Aorta (tissue), 5 donors: Measurements from ENCODE around the gene CALY. TPM values are rescaled to one million over a fixed set of nuclear protein-coding genes. Genes with fewer than 3 reads are reported as not detected.

Source experiments
- ATAC-seq: fragments of 200-7000 bp; cut with Tn5 transposase; one replicate; pipeline ENCODE4 v1.9.1; 2022; ENCODE audit warnings: moderate library complexity; ENCODE audit not compliant: low FRiP score
- DNase-seq, 2 donors: peaks; one replicate each; pipeline ENCODE4 v3.0.0-alpha.2; 2020
- H3K27ac ChIP-seq, 2 donors: one replicate each; pipeline ENCODE4 v1.5.1; 2013; ENCODE audit warnings: low read length in 2 of 2, mild to moderate bottlenecking in 2 of 2, moderate library complexity in 2 of 2, control low read depth in 1 of 2, inconsistent platforms in 1 of 2, low read depth in 1 of 2
- H3K27me3 ChIP-seq, 2 donors: one replicate each; pipeline ENCODE4 v1.6.1; 2013; ENCODE audit warnings: control low read depth in 1 of 2, low read length in 1 of 2, mild to moderate bottlenecking in 1 of 2, moderate library complexity in 1 of 2; ENCODE audit not compliant: insufficient read depth in 2 of 2, control insufficient read depth in 1 of 2
- H3K36me3 ChIP-seq, 2 donors: one replicate each; pipeline ENCODE4 v1.6.1; 2013; ENCODE audit warnings: control low read depth in 1 of 2, low read length in 1 of 2, mild to moderate bottlenecking in 1 of 2; ENCODE audit not compliant: insufficient read depth in 2 of 2, control insufficient read depth in 1 of 2
- H3K4me1 ChIP-seq, 2 donors: one replicate each; pipeline ENCODE4 v1.6.1; 2013; ENCODE audit warnings: low read length in 2 of 2, control low read depth in 1 of 2, mild to moderate bottlenecking in 1 of 2, moderate library complexity in 1 of 2; ENCODE audit not compliant: insufficient read depth in 2 of 2, control insufficient read depth in 1 of 2
- H3K4me3 ChIP-seq, 2 donors: one replicate each; pipeline ENCODE4 v1.5.1; 2013; ENCODE audit warnings: low read length in 2 of 2, control low read depth in 1 of 2, mild to moderate bottlenecking in 1 of 2
- H3K9me3 ChIP-seq: one replicate; pipeline ENCODE4 v1.6.1; 2013; ENCODE audit warnings: mild to moderate bottlenecking, low read length; ENCODE audit not compliant: control insufficient read depth
- WGBS, 2 donors: extraction: QIAGEN DNeasy Blood & Tissue Kit; methylation state at CpG; one replicate each; pipeline ENCODE4 v1.1.7; 2013; 5-methylcytosine and 5-hydroxymethylcytosine counted together
- intact Hi-C, 2 donors: fragments of 100-400 bp; cut with DNase I; formaldehyde crosslinking; loops; one replicate each; pipeline versions ENCODE4 v1.14.2 to v1.15.0; 2022
- microRNA-seq, 2 donors: library from miRNA; unstranded; fragments of <30 nt; microRNA quantifications; one replicate each; pipeline ENCODE4 v1.2.0, GENCODE V29; 2020
- polyA plus RNA-seq, 2 donors: library from polyadenylated mRNA; stranded (reverse); fragments of 200-250 nt; gene quantifications; one replicate each; pipeline ENCODE4 v1.2.3, GENCODE V29; 2013
- total RNA-seq, 2 donors: library from RNA; stranded (reverse); fragmentation: NEBNext Ultra II Directional; extraction: Animal tissue kit (Norgen Biotek cat#: 25700); gene quantifications; one replicate each; pipeline ENCODE4 v1.2.1, GENCODE V29; 2021
- donor health status: healthy with polysubstance abuse.
- donor health status: Bipolar disorder and iron deficiency.
- donor health status: DM: no; HTN: no; CAD: no.
- donor health status: DM: no; HTN: no; CAD: no.
- donor health status: DM: yes; HTN: yes; CAD: no.

CALY gene
- total and polyA plus RNA-seq, 4 donors, result not detected

DNA sequence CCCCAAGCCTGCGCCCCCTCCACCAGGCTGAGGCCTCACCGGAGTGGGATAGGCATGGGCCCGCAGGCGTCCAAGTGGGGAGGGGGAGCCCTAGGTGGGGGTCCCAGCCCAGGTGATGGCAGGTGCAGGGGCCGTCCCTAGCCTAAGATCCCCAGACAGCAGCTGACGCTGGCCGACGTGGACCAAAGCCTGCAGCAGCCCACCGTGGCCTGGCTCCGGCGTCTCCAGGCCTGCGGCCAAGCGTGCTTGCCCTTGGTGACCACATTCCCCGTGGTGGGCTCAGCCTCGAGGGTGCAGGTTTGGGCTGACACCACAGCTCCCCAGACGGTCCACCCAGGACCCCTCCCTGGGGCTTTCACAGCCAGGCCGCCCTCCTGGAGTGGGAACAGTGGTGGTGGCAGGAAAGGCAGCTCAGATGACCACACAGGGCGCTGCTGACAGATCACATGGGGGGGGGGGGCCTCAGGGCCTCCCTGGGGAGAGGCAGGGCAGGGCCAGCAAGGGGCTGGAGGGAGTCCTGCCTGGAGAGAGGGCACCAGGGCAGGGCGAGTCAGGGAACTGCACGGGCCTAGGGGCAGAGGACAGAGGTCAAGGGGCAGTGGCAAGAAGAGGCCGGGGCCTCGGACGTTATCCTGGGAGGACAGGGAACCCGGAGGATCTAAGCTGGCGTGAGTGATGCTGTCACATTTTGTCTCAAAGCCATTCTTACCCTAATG, 59.3 kb downstream of the CALY start:
- H3K27me3 ChIP-seq, result no peaks in the 10 kb centered on the region
- DNase-seq, result peak in 1 of 2 donors; percentile 53
- no peak overlapping the region for H3K27ac ChIP-seq
- intact Hi-C loops, result no loop called here
- no peaks in the 10 kb centered on the region for H3K4me1 ChIP-seq
- H3K9me3 ChIP-seq, result no peaks in the 10 kb centered on the region
- 62 to 66% methylated on average over 20 to 25 of the region's 25 CpGs for WGBS, 2 donors
- ATAC-seq, result no peak
- H3K4me3 ChIP-seq, result no peak overlapping the region
- H3K36me3 ChIP-seq, result peaks cover 0 to 6% of the 10 kb centered on the region in 2 donors

DNA sequence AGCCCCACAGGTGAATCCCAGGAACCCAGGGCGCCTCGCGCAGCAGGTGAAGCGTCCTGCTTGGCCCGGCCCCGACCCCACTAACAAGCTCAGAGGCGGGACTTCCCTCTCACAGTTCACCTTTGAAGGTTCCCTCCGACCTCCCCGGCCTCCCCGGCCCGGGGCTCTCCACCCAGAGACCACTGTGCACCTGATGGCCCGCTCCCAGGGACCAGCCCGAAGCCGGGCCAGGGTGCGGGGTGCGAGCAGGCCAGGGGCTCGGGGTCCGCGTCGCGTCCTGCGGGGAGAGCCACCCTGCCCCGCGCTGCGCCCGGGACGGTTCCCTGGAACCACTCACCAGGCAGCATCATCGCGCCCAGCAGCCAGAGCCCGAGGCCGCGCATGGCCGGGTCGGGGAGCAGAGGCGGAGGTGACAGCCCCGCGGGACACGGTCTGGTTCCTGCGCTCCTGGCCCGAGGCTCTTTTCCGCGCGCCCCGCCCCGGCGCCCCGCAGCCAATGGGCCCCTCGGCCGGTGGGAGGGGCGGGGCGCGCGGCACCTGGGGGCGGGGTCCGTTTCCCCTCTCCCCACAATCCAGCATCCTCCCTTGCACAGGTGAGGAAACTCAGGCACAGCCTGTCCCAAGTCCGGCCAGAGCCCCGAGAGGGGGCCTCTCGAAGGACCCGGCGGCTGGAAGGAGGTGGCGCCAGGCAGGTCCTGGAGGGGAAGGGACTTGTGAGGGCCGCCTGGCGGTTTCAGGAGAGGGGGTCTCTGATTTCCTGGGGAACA, 60.1 kb downstream of the CALY start, which contains the start of gene ADAM8:
Gene ADAM8 (minus strand): TSS at position 434 of the 767 bp plus-strand sequence. CDS start 51 bp downstream, at position 383.
- no peaks in the 10 kb centered on the region for H3K4me1 ChIP-seq
- no peak within 1 kb of the TSS for H3K27ac ChIP-seq
- DNase-seq (peak in 1 of 2 donors; percentile 59), ATAC-seq (no peak)
- no peaks in the 10 kb centered on the region for H3K27me3 ChIP-seq
- intact Hi-C loops, result no loop called here
- no peak within 1 kb of the TSS for H3K4me3 ChIP-seq
- 6% methylated on average over 47 to 63 of the region's 63 CpGs for WGBS, 2 donors
- peaks cover 0 to 3% of the 10 kb centered on the region in 2 donors for H3K36me3 ChIP-seq
- H3K9me3 ChIP-seq, result no peaks in the 10 kb centered on the region

DNA sequence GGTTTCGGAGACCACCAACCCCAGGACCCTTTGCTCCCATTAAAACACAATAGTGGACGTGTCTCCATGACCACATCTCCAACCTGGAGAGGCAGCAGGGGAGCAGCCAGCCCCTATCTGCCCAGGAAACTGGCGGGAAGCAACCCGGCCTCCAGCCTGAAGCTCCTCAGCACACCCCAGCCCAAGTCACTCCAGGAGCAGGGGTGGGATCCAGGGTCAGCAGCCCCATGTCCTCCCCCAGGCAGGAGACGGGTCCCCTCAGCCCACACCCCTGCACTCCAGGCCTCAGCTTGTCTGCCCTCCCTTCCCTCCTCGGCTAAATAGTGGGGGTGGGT, 60.6 kb downstream of the CALY start:
- H3K4me3 ChIP-seq, result no peak overlapping the region
- intact Hi-C loops, result no loop called here
- WGBS, 2 donors, result 36 to 45% methylated on average over 6 of the region's 6 CpGs
- H3K27ac ChIP-seq, result no peak overlapping the region
- no peak for DNase-seq
- no peaks in the 10 kb centered on the region for H3K4me1 ChIP-seq
- no peaks in the 10 kb centered on the region for H3K9me3 ChIP-seq
- no peaks in the 10 kb centered on the region for H3K27me3 ChIP-seq
- ATAC-seq, result no peak
- peaks cover 0 to 3% of the 10 kb centered on the region in 2 donors for H3K36me3 ChIP-seq

DNA sequence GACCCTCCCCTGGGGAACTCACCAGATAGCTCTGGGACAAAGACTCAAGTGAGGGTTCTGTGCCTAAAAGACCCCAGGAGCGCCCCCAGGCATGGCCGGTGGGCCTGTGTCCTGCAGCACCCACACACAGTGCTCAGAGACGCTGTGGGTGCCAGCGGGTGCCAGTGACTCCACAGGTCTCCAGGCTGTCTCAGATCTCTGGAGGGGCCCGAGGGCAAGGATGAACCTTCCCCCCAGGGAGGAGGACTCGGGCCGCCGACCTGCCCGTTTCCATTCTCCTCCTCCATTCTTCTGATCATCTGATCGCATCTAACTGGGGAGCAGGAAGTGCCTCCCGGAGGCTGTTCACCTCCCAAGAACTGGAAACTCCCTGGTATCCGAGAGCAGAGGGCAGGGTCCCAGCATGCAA, 61.0 kb downstream of the CALY start:
- 41 to 45% methylated on average over 12 of the region's 12 CpGs for WGBS, 2 donors
- Histone ChIP-seq H3K27me3 (no peaks in the 10 kb centered on the region), H3K36me3 (peaks cover 0 to 3% of the 10 kb centered on the region in 2 donors), H3K4me1 (no peaks in the 10 kb centered on the region), H3K27ac (no peak overlapping the region), H3K9me3 (no peaks in the 10 kb centered on the region), H3K4me3 (no peak overlapping the region)
- intact Hi-C loops, result no loop called here
- no peak for DNase-seq
- no peak for ATAC-seq

DNA sequence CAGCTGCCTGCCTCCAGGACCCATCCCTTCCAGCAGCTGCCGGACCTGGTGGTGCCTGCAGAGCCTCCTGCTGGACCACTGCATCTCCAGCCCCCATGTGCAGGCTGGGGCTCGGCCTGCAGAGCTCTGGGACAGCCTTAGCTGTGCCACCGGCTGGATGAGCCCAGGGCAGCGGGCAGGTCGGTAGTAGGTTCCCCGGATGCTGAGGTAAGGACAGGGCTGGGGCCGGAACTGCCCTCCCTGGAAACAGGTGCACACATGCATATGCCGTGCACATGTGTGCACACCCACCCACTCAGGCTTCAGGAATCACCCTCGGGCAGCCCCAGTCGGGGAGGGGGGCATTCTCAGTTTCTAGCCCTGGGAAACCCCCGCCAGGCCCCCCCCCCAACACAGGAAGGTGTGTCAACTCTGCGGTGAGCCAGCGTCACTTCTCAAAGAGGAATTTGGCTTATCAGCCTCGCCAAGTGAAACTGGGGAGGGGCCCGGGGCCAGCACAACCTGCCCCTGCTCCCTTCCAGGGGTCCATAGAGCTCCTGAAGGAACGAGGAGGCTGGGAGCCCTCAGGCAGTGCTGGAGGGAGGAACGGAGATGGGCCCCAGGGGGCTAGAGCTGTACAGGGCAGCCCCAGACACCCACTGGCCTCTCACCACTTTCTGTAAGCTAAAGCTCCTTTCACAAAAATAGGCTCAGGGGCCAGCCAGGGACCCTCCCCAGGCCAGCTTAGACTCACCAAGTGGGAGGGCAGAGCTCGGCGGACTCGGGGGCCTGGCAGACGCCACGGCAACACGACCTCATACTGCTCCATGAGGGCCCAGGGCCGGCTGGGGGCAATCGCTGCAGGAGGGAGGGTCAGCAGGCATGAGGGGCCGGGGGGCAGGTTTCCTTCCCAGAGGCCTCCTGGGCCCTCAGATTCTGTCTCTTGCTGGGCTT, 61.7 kb downstream of the CALY start:
- intact Hi-C loops, result no loop called here
- DNase-seq, result no peak
- peaks cover 0 to 3% of the 10 kb centered on the region in 2 donors for H3K36me3 ChIP-seq
- 53 to 54% methylated on average over 26 of the region's 26 CpGs for WGBS, 2 donors
- no peaks in the 10 kb centered on the region for H3K4me1 ChIP-seq
- ATAC-seq, result no peak
- no peaks in the 10 kb centered on the region for H3K27me3 ChIP-seq
- H3K9me3 ChIP-seq, result no peaks in the 10 kb centered on the region
- H3K4me3 ChIP-seq, result no peak overlapping the region
- H3K27ac ChIP-seq, result no peak overlapping the region

Small RNAs within 50 kb of the gene (microRNA-seq; reads per million reads assigned to microRNA genes)
- gene MIR3944, result 0 to 0.60 reads per million in 2 donors

Other genes with a start within 250 kb of the CALY start
- not detected for gene ADGRA1, start 249.0 kb downstream of the CALY start, total RNA-seq
- under 1 TPM in 1 of 2 donors, not detected in 1; 0.20 TPM for gene ADGRA1, start 249.0 kb downstream of the CALY start, polyA plus RNA-seq
- under 1 TPM; 0.13 to 0.36 TPM for gene KNDC1, start 176.7 kb downstream of the CALY start, total RNA-seq
- under 1 TPM; 0.05 to 0.25 TPM for gene KNDC1, start 176.7 kb downstream of the CALY start, polyA plus RNA-seq
- gene UTF1, start 106.7 kb downstream of the CALY start, total RNA-seq, result not detected
- not detected for gene UTF1, start 106.7 kb downstream of the CALY start, polyA plus RNA-seq
- 1 to 10 TPM; 4.0 to 7.4 TPM for gene VENTX, start 99.0 kb downstream of the CALY start, total RNA-seq
- 1 to 10 TPM; 1.0 to 1.3 TPM for gene VENTX, start 99.0 kb downstream of the CALY start, polyA plus RNA-seq
- 10 to 100 TPM; 11.2 to 17.0 TPM for gene ADAM8, start 60.0 kb downstream of the CALY start, total RNA-seq
- 1 to 10 TPM; 1.0 to 1.3 TPM for gene ADAM8, start 60.0 kb downstream of the CALY start, polyA plus RNA-seq
- 10 to 100 TPM; 40.0 to 49.1 TPM for gene TUBGCP2, start 28.0 kb downstream of the CALY start, total RNA-seq
- gene TUBGCP2, start 28.0 kb downstream of the CALY start, polyA plus RNA-seq, result 100 to 1,000 TPM in 1 of 2 donors, 10 to 100 TPM in 1; 11.3 to 194 TPM
- 10 to 100 TPM; 18.2 to 28.5 TPM for gene ZNF511, start 28.0 kb downstream of the CALY start, total RNA-seq
- gene ZNF511, start 28.0 kb downstream of the CALY start, polyA plus RNA-seq, result 10 to 100 TPM; 35.6 to 39.6 TPM
- not detected for gene PRAP1, start 10.5 kb upstream of the CALY start, total RNA-seq
- 10 to 100 TPM in 1 of 2 donors, under 1 TPM in 1; 0.49 to 51.6 TPM for gene PRAP1, start 10.5 kb upstream of the CALY start, polyA plus RNA-seq
- 10 to 100 TPM; 15.2 to 23.6 TPM for gene FUOM, start 21.1 kb upstream of the CALY start, total RNA-seq
- gene FUOM, start 21.1 kb upstream of the CALY start, polyA plus RNA-seq, result 10 to 100 TPM; 26.3 to 54.8 TPM
- gene ECHS1, start 36.5 kb upstream of the CALY start, total RNA-seq, result 10 to 100 TPM; 34.3 to 48.9 TPM
- gene ECHS1, start 36.5 kb upstream of the CALY start, polyA plus RNA-seq, result 10 to 100 TPM; 56.1 to 93.7 TPM
- gene PAOX, start 42.4 kb upstream of the CALY start, total RNA-seq, result 1 to 10 TPM; 3.7 to 8.7 TPM
- 10 to 100 TPM in 1 of 2 donors, 1 to 10 TPM in 1; 2.1 to 11.3 TPM for gene PAOX, start 42.4 kb upstream of the CALY start, polyA plus RNA-seq
- 10 to 100 TPM; 25.9 to 39.3 TPM for gene MTG1, start 57.3 kb upstream of the CALY start, total RNA-seq
- 10 to 100 TPM; 13.1 to 36.1 TPM for gene MTG1, start 57.3 kb upstream of the CALY start, polyA plus RNA-seq
- not detected for gene SPRN, start 87.7 kb upstream of the CALY start, total RNA-seq
- under 1 TPM in 1 of 2 donors, not detected in 1; 0.28 TPM for gene SPRN, start 87.7 kb upstream of the CALY start, polyA plus RNA-seq
- 1 to 10 TPM; 5.4 to 7.3 TPM for gene SCART1, start 117.0 kb upstream of the CALY start, total RNA-seq
- 1 to 10 TPM in 1 of 2 donors, not detected in 1; 2.4 TPM for gene SCART1, start 117.0 kb upstream of the CALY start, polyA plus RNA-seq
- gene CYP2E1, start 190.5 kb upstream of the CALY start, total RNA-seq, result 1 to 10 TPM; 3.4 to 4.6 TPM
- 1 to 10 TPM in 1 of 2 donors, under 1 TPM in 1; 0.63 to 6.9 TPM for gene CYP2E1, start 190.5 kb upstream of the CALY start, polyA plus RNA-seq
- gene SYCE1, start 228.7 kb upstream of the CALY start, total RNA-seq, result under 1 TPM; 0.39 to 0.48 TPM
- 1 to 10 TPM in 1 of 2 donors, not detected in 1; 1.1 TPM for gene SYCE1, start 228.7 kb upstream of the CALY start, polyA plus RNA-seq